ENCODE data around the gene CORIN.

DNA sequence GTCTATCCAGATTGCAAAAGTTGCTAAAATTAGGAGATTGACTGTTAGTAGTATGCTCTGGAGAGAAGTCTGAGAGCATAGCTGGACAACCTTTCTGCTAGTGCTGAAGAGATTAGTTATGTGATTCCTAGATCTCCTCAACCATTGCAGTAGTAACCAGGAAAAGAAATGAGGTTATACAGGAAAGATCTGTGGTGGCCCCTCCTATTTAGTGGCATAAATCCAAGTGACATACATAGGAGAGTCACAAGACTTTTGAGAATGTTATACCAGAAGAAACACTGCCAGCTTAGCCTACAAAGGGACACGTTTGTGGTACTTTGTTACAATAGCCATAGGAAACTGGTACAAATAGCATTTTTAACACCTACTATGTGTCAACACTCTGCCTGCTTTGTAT, 247.5 kb downstream of the CORIN start:
- TF ChIP-seq, protein P1, sequence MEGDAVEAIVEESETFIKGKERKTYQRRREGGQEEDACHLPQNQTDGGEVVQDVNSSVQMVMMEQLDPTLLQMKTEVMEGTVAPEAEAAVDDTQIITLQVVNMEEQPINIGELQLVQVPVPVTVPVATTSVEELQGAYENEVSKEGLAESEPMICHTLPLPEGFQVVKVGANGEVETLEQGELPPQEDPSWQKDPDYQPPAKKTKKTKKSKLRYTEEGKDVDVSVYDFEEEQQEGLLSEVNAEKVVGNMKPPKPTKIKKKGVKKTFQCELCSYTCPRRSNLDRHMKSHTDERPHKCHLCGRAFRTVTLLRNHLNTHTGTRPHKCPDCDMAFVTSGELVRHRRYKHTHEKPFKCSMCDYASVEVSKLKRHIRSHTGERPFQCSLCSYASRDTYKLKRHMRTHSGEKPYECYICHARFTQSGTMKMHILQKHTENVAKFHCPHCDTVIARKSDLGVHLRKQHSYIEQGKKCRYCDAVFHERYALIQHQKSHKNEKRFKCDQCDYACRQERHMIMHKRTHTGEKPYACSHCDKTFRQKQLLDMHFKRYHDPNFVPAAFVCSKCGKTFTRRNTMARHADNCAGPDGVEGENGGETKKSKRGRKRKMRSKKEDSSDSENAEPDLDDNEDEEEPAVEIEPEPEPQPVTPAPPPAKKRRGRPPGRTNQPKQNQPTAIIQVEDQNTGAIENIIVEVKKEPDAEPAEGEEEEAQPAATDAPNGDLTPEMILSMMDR (IDR thresholded peaks at IDR 0.05; ENCODE audit: low read length), result no peak
- TF ChIP-seq EZH2 (optimal IDR thresholded peaks at IDR 0.05; ENCODE audit: low read depth, low read length), result no peak

Measured in MM.1S (cell line).